ENCODE data around the gene RASEF.

DNA sequence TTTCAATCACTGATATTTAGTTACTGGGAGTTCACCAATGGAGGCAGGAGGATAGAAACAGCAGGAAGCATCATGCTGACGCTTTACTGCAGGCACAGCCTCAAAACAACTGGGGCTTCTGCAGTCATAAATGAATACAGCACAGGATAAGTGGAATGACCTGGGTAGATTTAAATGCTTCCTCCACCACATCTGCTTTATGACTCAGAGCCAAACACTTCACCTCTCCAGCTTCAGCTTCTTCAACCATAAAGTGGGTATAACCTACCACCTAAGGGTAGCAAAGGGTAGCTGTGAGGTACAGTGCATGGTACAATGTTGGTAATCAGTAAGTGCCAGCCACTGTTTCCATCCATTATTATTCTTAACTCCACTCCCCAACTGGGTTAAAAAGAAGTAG lies 28.4 kb downstream of the RASEF start:
- TF ChIP-seq, protein P1, sequence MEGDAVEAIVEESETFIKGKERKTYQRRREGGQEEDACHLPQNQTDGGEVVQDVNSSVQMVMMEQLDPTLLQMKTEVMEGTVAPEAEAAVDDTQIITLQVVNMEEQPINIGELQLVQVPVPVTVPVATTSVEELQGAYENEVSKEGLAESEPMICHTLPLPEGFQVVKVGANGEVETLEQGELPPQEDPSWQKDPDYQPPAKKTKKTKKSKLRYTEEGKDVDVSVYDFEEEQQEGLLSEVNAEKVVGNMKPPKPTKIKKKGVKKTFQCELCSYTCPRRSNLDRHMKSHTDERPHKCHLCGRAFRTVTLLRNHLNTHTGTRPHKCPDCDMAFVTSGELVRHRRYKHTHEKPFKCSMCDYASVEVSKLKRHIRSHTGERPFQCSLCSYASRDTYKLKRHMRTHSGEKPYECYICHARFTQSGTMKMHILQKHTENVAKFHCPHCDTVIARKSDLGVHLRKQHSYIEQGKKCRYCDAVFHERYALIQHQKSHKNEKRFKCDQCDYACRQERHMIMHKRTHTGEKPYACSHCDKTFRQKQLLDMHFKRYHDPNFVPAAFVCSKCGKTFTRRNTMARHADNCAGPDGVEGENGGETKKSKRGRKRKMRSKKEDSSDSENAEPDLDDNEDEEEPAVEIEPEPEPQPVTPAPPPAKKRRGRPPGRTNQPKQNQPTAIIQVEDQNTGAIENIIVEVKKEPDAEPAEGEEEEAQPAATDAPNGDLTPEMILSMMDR (IDR thresholded peaks at IDR 0.05) = no peak
- TF ChIP-seq EZH2 (IDR thresholded peaks at IDR 0.05; ENCODE audit: borderline replicate concordance, insufficient read depth, low read depth, low read length, poor library complexity, severe bottlenecking) = no peak
